HL-60/S4 treated with phorbol 12-myristate 13-acetate at 8.2 ng/mL for 4 days and 3 days (cell line): ENCODE results near the gene WWOX.

ENCODE experiments used
- in situ Hi-C: fragments of 300-500 bp; cut with MboI; formaldehyde crosslinking; loops from 2 replicates; pipeline ENCODE4 v1.15.0; 2022; ENCODE audit warnings: low sequenced_read_pairs

Gene WWOX

DNA sequence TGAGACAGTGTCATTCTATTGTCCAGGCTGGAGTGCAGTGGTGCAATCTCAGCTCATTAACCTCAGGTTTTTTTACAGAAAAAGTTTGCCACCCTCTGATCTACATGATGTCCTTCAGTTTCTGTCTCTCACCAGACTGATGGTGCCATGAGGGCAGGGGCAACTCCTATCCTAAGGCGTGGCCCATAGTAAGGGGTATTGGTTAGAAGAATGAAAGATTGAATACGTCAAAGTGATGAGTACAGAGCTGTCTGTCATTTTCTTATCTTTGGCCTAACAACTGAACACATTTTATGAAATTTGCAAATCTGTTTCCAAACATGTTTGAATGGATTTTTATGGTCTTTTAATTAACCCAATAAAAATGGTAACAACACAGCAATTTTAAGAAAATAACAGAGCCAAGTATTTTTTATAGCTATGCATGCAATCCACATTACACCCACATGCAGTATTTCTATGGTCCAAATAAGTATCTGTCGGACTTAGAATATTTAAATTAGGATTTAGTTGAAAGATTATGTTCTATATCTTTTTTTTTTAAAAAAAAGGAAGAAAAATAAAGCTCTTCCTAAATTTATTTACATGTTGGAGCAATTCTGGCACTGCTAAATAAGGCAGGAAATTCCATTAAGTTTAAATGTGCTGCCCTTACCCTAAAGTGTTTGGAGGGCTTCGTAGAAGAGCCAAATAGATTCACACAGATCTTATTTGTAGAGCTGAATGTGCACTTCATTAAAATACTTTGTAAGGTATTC is 192.8 kb downstream of the WWOX start:
- in situ Hi-C loops = no loop called here

- in situ Hi-C loops = no loop called here
Measured at GRCh38 chr16:78292844-78293380, 193.5 kb downstream of the WWOX start.

- in situ Hi-C loops = no loop called here
Measured at GRCh38 chr16:78294538-78295225, 195.2 kb downstream of the WWOX start.

DNA sequence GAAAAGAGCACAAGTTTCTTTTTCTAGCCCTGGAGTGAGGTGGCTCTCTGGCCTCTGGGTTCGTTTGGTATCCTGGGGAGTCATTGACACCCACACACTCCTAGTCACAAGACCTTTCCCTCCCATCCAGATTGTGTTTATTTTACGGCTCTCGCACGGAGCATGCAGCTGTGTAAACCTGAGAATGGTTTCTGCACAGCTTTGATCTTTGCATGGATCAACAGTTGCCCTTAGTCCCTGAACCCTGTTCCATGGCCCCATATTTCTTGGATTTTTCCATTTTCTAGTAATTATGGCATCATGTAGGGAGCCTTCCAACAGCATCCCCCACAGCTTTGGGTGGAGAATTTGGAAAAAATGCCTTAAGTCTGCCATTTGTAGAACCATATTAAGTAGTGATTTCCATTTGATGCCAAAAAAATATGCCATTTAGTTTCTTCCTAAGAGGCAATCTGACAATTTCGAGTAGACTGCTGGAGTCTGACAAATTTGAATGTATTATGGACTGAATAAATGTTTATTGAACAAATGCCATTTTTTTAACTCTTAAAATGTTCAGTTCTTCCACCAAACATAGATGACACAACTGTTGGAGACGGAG is 197.7 kb downstream of the WWOX start:
- in situ Hi-C loops = no loop called here

DNA sequence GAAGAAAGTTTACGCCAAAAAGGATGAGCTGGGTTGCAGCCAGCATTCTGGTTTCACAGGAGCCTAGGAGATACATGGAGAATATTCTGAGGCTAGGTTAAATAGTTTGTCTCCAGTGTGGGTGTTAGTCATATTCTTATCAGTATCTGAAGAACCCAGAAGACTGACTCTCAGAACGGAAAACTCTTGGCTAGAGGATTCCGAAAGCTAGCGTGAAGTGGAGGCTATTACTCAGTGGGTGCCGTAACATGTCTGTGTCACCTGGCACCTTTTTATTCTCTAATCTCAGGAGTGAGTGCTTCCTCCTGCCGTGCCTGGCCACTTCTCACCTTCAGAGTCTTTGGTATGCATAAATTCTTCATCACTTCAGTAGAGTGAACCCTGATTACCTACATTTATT is 199.5 kb downstream of the WWOX start:
- in situ Hi-C loops = no loop called here

DNA sequence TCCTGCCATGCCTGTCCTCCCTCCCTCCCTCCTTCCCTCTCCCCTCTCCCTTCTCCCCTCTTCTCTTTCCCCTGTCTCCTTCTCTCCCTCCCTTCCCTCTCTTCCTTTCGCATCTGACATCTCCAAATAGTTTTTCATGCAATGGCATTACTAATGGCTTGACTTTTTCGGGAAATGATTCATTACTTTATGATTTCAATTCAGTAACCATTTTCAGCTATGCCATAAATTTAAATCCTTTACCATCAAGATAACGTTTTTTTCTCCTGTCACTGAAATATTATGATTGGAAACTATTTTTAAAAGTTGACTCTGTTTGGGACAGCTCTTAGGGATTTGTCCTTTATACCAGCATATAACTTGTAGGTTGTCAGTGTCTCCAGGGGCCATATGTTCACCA is 201.0 kb downstream of the WWOX start:
- in situ Hi-C loops = no loop called here

DNA sequence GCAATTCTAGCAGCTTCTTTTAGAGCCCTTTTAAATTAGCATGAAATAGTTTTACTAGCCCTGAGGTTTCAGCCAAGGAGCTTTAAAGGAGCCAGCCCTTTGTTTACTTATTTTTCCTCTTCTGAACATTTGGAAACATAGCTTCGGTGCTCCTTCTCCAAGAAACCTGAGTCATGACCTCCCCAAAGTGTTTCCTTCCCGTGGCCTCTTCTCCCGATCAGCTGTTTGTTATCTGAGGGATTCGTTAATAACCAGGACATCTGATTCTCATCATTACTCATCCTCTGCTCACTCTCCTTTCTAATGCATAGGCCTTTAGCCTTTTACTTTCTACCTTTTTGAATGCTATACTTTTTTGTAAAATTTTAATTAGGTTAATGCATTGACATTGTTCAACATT is 204.5 kb downstream of the WWOX start:
- in situ Hi-C loops = no loop called here

- in situ Hi-C loops = no loop called here
Measured at GRCh38 chr16:78306361-78306760, 206.9 kb downstream of the WWOX start.

GRCh38 chr16:78307824-78308528 is 208.5 kb downstream of the WWOX start:
- in situ Hi-C loops = no loop called here

GRCh38 chr16:78309763-78310162 is 210.3 kb downstream of the WWOX start:
- in situ Hi-C loops = no loop called here

DNA sequence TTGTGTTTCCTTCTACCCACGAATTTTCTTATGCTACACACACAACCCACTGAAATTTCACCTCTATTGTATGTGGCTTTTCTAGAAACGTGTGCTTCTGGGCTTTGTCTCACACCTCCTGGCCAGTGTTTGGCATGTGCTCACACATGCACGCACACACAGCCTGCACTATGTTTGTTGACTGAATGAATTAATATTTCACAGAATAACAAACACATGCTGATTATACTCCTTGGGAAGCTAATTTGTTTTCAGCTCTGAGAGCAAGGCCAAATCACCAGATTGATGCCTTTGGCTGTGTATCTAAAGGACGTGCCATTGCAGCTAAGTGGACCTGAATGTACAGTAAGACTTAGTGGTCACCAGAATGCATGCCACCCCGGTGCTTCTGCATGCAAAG is 210.7 kb downstream of the WWOX start:
- in situ Hi-C loops = no loop called here

GRCh38 chr16:78310990-78311561 is 211.6 kb downstream of the WWOX start:
- in situ Hi-C loops = no loop called here

- in situ Hi-C loops = no loop called here
Measured at GRCh38 chr16:78311831-78312230, 212.4 kb downstream of the WWOX start.

- in situ Hi-C loops = no loop called here
Measured at GRCh38 chr16:78317564-78318240, 218.2 kb downstream of the WWOX start.

GRCh38 chr16:78321620-78322360 is 222.3 kb downstream of the WWOX start:
- in situ Hi-C loops = no loop called here

DNA sequence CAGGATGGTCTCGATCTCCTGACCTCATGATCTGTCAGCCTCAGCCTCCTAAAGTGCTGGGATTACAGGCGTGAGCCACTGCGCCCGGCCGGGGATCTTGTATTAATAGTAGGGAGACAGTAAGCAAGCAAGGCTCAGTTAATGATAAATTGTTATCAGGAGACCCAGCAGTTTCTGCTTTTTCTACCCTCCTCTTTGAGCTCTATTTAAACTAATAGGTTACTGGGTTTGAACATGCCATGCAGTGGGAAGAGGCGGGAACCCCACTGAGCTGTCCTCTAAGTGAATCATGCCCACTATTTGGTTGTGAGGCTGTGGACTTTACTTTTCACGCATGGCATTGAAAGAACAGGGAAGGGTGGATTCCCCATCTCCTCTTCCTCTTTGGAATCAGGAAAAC is 223.9 kb downstream of the WWOX start:
- in situ Hi-C loops = no loop called here

DNA sequence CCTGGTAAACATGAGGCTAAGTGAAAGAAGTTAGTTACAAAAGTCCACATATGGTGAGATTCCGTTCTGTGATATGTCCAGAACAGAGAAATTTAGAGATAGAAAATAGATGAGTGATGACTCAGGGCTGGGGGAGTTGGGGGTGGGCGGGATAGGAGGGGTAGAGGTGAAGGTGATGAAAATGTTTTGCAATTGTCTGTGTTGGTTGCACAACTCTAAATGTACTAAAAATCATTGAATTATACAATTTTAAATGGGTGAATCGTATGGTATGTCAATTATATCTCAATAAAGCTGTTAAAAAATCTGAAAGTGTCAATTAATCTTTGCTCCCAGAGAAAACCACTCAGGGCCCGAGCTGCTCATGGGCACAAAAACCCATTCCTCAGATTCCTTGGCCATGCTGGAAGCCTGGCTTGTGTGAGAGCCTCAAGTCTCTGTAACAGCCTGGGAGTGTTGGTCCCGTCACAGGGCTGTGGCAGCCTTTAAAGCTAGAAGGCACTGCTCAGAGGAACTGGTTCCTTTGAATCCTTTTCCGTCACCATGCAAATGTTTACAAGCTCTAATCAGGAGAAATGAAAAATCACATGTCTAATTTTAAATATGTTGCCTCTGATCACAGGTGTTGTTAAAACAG is 225.3 kb downstream of the WWOX start:
- in situ Hi-C loops = no loop called here

- in situ Hi-C loops = no loop called here
Measured at GRCh38 chr16:78325468-78326352, 226.3 kb downstream of the WWOX start.
